GM18508 (cell line): ENCODE measurements around the gene DMWD.

Experiments
- ATAC-seq: cut with Tn5 transposase; IDR thresholded peaks from one replicate; pipeline ENCODE4 v1.9.1; 2021; ENCODE audit warnings: moderate number of reproducible peaks; ENCODE audit not compliant: insufficient read depth, unreplicated experiment

Gene DMWD

GRCh38 chr19:45792470-45793177, at the start of gene DMWD:
Gene DMWD, minus strand, starts transcription at chr19:45792845. Its CDS starts 89 bp downstream, at chr19:45792756.
- no peak for ATAC-seq

- ATAC-seq: no peak
Observed at GRCh38 chr19:45842198-45842597, 49.6 kb upstream of the DMWD start.

- ATAC-seq: no peak
Observed at GRCh38 chr19:45834970-45835369, 42.3 kb upstream of the DMWD start.

DNA sequence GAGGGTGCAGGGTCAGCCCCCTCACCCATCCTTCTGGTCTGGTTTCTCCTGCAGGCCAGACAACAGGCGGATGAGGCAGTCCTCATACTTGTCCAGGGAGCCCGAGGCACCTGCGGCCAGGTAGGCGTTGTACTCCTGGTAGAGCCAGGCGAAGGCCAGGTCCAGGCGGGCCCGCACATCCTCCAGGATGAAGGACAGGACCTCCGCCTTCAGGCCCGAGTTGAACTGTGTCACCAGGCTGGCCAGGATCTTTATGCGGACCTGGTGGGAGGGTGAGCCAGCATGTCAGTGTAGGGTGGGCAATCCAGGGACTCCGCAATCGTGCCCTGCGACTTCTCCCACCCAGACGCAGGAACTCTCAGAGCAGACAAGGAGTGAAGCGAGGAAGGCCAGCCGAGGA, 36.3 kb upstream of the DMWD start:
- no peak for ATAC-seq

DNA sequence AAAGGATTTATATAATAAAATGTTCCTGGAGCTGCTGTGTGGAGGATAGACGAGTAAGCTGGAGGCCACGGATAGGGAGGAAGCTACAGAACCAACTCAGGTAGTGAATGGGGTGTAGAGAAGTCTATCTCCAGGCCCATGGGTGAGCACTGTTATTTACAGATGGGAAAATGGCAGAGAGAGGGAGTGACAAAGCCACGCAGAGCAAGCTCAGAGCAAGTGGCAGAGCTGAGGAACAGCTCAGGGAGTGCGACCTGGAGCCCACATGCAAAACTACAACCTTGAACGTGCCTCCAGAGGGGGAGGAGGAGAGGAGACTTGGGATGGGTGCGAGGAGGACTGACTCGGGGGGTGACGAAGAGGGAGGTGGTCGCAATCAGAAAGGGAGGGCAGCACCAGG, 35.9 kb upstream of the DMWD start:
- no peak for ATAC-seq

- ATAC-seq: no peak
Observed at GRCh38 chr19:45827459-45828093, 34.9 kb upstream of the DMWD start.

- ATAC-seq: no peak
Observed at GRCh38 chr19:45826934-45827333, 34.3 kb upstream of the DMWD start.

- no peak for ATAC-seq
Observed at GRCh38 chr19:45825917-45826893, 33.6 kb upstream of the DMWD start.

DNA sequence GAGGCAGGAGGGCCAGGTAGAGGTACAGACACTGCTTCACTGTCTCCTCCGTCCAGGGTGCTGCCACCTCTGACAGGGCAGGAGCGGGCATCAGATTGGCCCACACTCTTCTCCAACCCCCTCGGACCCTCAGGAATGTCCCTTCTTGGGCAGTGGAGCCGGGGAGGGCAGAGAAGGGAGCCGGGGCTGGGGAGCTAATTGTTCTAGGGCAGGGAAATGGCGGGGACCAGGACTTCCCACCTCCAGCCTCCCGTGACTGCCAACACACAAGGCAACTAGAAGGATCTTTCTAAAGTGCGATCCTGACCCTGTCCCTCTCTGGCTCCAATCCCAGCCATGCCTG, 32.6 kb upstream of the DMWD start:
- ATAC-seq: no peak

DNA sequence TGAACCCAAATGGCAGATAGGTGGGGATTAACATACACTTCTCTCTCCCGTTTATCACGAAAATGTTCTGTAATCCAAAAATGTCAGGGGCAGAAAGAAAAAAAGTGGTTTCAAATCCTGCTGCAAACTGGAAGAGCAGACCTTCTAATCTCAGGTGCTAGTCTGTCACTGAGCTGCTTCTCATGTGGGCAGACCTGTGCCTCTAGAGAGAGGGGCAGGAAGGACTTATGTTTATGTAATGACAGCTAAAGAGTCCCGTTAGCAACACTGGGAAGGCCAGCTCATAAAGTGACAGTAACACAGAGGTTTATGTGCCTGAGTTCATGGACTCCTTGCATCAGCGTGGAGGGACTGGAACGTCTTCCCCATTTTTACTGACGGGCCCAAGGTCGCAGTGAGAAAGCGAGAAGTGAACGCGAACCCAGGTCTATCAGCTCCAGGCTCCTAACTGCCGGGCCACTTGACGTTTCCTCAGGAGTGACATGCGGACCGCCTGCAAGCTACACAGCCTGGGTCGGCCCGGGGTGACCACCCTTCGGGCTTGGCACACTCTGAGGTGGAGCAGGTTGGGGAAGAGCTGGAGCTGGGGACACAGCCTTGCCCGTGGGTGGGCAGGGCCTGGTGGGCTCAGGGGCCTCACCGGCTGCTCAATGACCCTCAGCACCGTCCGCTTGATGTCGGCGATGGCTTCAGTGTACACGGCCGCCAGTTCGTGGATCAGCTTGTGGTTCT, 32.1 kb upstream of the DMWD start:
- ATAC-seq: no peak

- ATAC-seq: no peak
Observed at GRCh38 chr19:45824041-45824471, 31.4 kb upstream of the DMWD start.

DNA sequence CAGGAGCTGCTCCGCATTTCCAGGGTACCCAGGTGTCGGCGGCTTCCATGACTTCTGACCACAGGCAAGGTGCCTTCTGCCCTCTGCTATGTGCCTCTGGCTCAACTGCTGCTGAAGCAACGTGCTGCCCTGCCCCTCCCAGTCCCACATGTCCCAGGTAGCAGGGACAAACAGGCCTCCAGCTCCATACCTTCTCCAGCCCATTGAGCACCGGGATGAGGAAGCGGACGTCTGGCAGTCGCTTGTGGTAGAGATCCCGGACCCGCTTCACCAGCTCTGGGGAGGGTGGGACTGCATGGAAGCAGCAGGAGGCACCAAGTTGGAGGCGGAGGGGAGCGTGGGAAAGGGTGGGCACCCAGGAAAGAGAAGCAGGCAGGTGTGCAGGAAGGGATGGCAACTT, 30.5 kb upstream of the DMWD start:
- ATAC-seq: no peak

- no peak for ATAC-seq
Observed at GRCh38 chr19:45822716-45823115, 30.1 kb upstream of the DMWD start.

- no peak for ATAC-seq
Observed at GRCh38 chr19:45821570-45821969, 28.9 kb upstream of the DMWD start.

DNA sequence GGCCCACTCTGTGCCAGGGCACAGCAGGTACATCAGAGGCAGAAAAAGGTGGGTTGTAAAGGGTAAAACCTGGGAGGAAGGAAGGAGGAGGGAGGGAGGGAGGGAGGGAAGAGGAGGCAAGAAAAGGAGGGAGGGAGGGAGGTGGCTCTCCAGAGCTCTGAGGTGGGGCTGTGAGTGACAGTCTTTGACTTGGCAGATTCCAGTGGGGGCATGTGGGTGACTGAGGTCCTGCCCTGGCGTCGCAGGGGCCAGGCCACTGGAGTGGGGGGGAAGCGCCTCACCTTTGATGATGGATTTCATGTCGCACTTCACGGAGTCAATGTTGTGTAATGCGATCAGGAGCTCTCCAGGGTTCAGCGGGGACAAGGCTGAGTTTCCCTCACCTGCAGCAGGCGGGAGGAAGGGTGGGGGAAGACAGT, 28.5 kb upstream of the DMWD start:
- ATAC-seq: no peak

- no peak for ATAC-seq
Observed at GRCh38 chr19:45820413-45821102, 27.9 kb upstream of the DMWD start.

DNA sequence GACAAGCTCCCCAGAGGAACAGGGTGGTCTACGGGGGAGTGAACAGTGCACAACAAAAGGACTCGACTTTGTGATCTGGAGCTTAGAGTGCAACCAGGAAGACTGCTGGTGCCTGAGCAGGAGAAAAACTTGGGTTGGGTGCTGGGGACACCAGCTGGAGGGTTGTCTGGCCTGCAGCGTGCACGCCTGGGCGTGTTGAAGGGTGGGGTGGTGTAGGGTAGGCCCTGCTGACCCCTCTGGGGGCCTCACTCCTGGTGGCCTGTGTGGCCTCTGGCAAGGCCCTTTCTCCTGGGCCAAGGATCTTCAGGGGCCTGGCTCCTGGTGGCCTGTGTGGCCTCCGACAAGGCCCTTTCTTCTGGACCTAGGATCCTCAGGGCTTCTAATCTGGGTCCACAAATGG, 27.1 kb upstream of the DMWD start:
- ATAC-seq: no peak

GRCh38 chr19:45817725-45818301, 25.2 kb upstream of the DMWD start:
- no peak for ATAC-seq

- peak; percentile 65 for ATAC-seq
Observed at GRCh38 chr19:45817010-45817724, 24.5 kb upstream of the DMWD start.
